K562 (cell line): ENCODE data around the gene NKD1. TPM values are rescaled to one million over a fixed set of nuclear protein-coding genes. Genes with fewer than 3 reads are reported as not detected.

ENCODE experiments used
- ATAC-seq: fragments of 200-7000 bp; cut with Tn5 transposase; 3 replicates; pipeline ENCODE4 v1.9.1; 2020; ENCODE audit warnings: moderate library complexity
- BruUV-seq: library from RNA; stranded (reverse); fragments of 400-500 nt; replicated peaks from 2 replicates; lab custom pipeline; 2021; lab: Mats Ljungman, UMichigan
- CTCF ChIA-PET: fragments of 300-600 bp; formaldehyde crosslinking; extraction: SDS; loops from one replicate; lab custom pipeline; 2021; ENCODE audit warnings: low intra/inter-chr PET ratio; lab: Yijun Ruan, JAX
- POLR2A ChIA-PET: fragments of 300-600, 350-650 bp; sonication (Branson Sonifier 250); formaldehyde crosslinking; extraction: SDS; loops from one replicate; lab custom pipeline; 2021; ENCODE audit warnings: antibody characterized with exemption, inconsistent platforms; lab: Yijun Ruan, JAX
- DNase-seq, 4 experiments: peaks; one replicate each; pipeline versions ENCODE4 v3.0.0 to v3.0.0-alpha.2; 2011 to 2018; ENCODE audit warnings: low spot score in 3 of 4, mixed read lengths in 3 of 4; ENCODE audit errors: extremely low read depth in 1 of 4
- FAIRE-seq: peaks from 2 replicates; lab custom pipeline; 2011; peaks lifted over from hg19 to GRCh38; lab: Jason Lieb, UNC
- H2AFZ ChIP-seq: 2 replicates; pipeline ENCODE4 v1.6.0; 2011; ENCODE audit warnings: low read depth, low read length, control low read depth, inconsistent platforms
- H3K27ac ChIP-seq: fragments of 200-600 bp; 3 replicates; pipeline ENCODE4 v1.8.0; 2011; ENCODE audit warnings: low read depth, mild to moderate bottlenecking, control low read depth, inconsistent platforms, low read length, moderate library complexity, mixed read lengths; ENCODE audit errors: extremely low read depth
- H3K27me3 ChIP-seq, 2 experiments: fragments of 300-600 bp in 1 of 2; 2 replicates in 1 of 2; 3 replicates in 1 of 2; pipeline versions ENCODE4 v1.6.0 to v1.8.0; 2011; ENCODE audit warnings: inconsistent platforms in 2 of 2, low read length in 2 of 2, mild to moderate bottlenecking in 1 of 2, mixed read lengths in 1 of 2, moderate library complexity in 1 of 2; ENCODE audit not compliant: control insufficient read depth in 2 of 2, insufficient read depth in 2 of 2
- H3K36me3 ChIP-seq: fragments of 300-600 bp; 3 replicates; pipeline ENCODE4 v1.8.0; 2011; ENCODE audit warnings: mild to moderate bottlenecking, low read length, inconsistent platforms; ENCODE audit not compliant: control insufficient read depth, insufficient read depth
- H3K4me1 ChIP-seq, 2 experiments: fragments of 200-600 bp in 1 of 2; replicated peaks in 1 of 2; 2 replicates in 1 of 2; 3 replicates in 1 of 2; pipeline versions ENCODE4 v1.5.1 to v1.8.0; 2011; ENCODE audit warnings: inconsistent platforms in 2 of 2, low read length in 2 of 2, mild to moderate bottlenecking in 1 of 2, mixed read lengths in 1 of 2, moderate library complexity in 1 of 2; ENCODE audit not compliant: control insufficient read depth in 2 of 2, insufficient read depth in 2 of 2
- H3K4me2 ChIP-seq: 2 replicates; pipeline ENCODE4 v1.6.1; 2011; ENCODE audit warnings: low read length, control low read depth, inconsistent platforms, mixed read lengths; ENCODE audit not compliant: insufficient read depth
- H3K4me3 ChIP-seq: fragments of 200-600 bp; sonication (generic), shearing (Covaris generic); 2 replicates; pipeline ENCODE4 v1.5.1; 2016; ENCODE audit warnings: control low read depth, inconsistent platforms
- H3K79me2 ChIP-seq: fragments of 200-600 bp; 3 replicates; pipeline ENCODE4 v1.8.0; 2011; ENCODE audit warnings: low read length, inconsistent platforms; ENCODE audit not compliant: control insufficient read depth, insufficient read depth
- H3K9ac ChIP-seq, 2 experiments: 2 replicates each; pipeline versions ENCODE4 v1.6.0 to v1.6.1; 2011; ENCODE audit warnings: low read depth in 2 of 2, low read length in 2 of 2, control low read depth in 1 of 2, inconsistent platforms in 1 of 2, mild to moderate bottlenecking in 1 of 2, mixed read lengths in 1 of 2; ENCODE audit not compliant: insufficient read depth in 1 of 2
- H3K9me1 ChIP-seq: one replicate; pipeline ENCODE4 v1.6.0; 2011; ENCODE audit warnings: inconsistent platforms, mild to moderate bottlenecking, low read length, moderate library complexity; ENCODE audit not compliant: control insufficient read depth, insufficient read depth
- H3K9me3 ChIP-seq: replicated peaks from 2 replicates; pipeline ENCODE4 v1.5.1; 2011; ENCODE audit warnings: low read depth, low read length, inconsistent platforms; ENCODE audit not compliant: control insufficient read depth, insufficient read depth
- H4K20me1 ChIP-seq: replicated peaks from 2 replicates; pipeline ENCODE4 v1.6.1; 2011; ENCODE audit warnings: low read length, inconsistent platforms, mixed read lengths; ENCODE audit not compliant: control insufficient read depth, insufficient read depth
- CHD4 ChIP-seq: fragments of 200-600 bp; sonication (generic); IDR thresholded peaks from 3 replicates; pipeline ENCODE4 v1.6.1; 2012; ENCODE audit warnings: low read depth, mild to moderate bottlenecking, mixed read lengths, low read length, inconsistent platforms; ENCODE audit not compliant: insufficient read depth, insufficient replicate concordance, poor library complexity, severe bottlenecking
- E2F3 ChIP-seq: fragments of 250-450 bp; sonication (Bioruptor Pico); IDR thresholded peaks from 2 replicates; pipeline ENCODE4 v1.4.0; 2020; ENCODE audit warnings: mild to moderate bottlenecking
- GATA2 ChIP-seq: sonication (generic); formaldehyde crosslinking; IDR thresholded peaks from 2 replicates; pipeline ENCODE4 v1.4.0; 2020; ENCODE audit warnings: mild to moderate bottlenecking, missing genetic modification reagents
- GTF2A2 ChIP-seq: IDR thresholded peaks from 2 replicates; pipeline ENCODE4 v1.6.1; 2016; ENCODE audit warnings: mild to moderate bottlenecking, missing genetic modification characterization, missing compliant biosample characterization
- IRF2 ChIP-seq: sonication (generic); formaldehyde crosslinking; IDR thresholded peaks from 2 replicates; pipeline ENCODE4 v1.8.1; 2022; ENCODE audit warnings: mild to moderate bottlenecking, missing genetic modification reagents
- KAT2B ChIP-seq: IDR thresholded peaks from one replicate; pipeline ENCODE4 v1.6.1; 2012; ENCODE audit warnings: low read depth, mild to moderate bottlenecking, control low read depth, inconsistent platforms, low read length, moderate library complexity
- KLF1 ChIP-seq: fragments of 450-650 bp; IDR thresholded peaks from 2 replicates; pipeline ENCODE4 v1.6.1; 2016; ENCODE audit warnings: missing genetic modification characterization, missing compliant biosample characterization
- MXD1 ChIP-seq: fragments of 250-450 bp; sonication (Bioruptor Pico); IDR thresholded peaks from 2 replicates; pipeline ENCODE4 v1.8.0; 2021; ENCODE audit warnings: borderline replicate concordance, mild to moderate bottlenecking, moderate library complexity; ENCODE audit not compliant: poor library complexity, severe bottlenecking
- NFXL1 ChIP-seq: fragments of 450-650 bp; formaldehyde crosslinking; IDR thresholded peaks from 2 replicates; pipeline ENCODE4 v1.4.0; 2021; ENCODE audit warnings: mild to moderate bottlenecking
- NR3C1 ChIP-seq: sonication (generic); formaldehyde crosslinking; IDR thresholded peaks from 2 replicates; pipeline ENCODE4 v1.8.1; 2022; ENCODE audit warnings: missing genetic modification reagents
- RFX5 ChIP-seq: IDR thresholded peaks from 2 replicates; pipeline ENCODE4 v1.6.1; 2011; ENCODE audit warnings: low read depth, mild to moderate bottlenecking, improper control_type of control experiment, low read length
- SMC3 ChIP-seq: conservative IDR thresholded peaks from 2 replicates; pipeline ENCODE4 v1.6.1; 2011; ENCODE audit warnings: low read depth, low read length, improper control_type of control experiment; ENCODE audit not compliant: insufficient read depth
- SUPT5H ChIP-seq: fragments of 450-650 bp; IDR thresholded peaks from 2 replicates; pipeline ENCODE4 v1.6.1; 2016
- TARDBP ChIP-seq: fragments of 450-650 bp; IDR thresholded peaks from 2 replicates; pipeline ENCODE4 v1.6.1; 2016
- TCF7 ChIP-seq: sonication (generic); IDR thresholded peaks from 2 replicates; pipeline ENCODE4 v1.6.1; 2016; ENCODE audit warnings: antibody characterized with exemption, borderline replicate concordance
- TEAD4 ChIP-seq, 2 experiments: sonication (generic) in 1 of 2; formaldehyde crosslinking in 1 of 2; IDR thresholded peaks; 2 replicates each; pipeline versions ENCODE4 v1.6.1 to v1.8.0; 2012 to 2022; ENCODE audit warnings: borderline replicate concordance in 1 of 2, inconsistent platforms in 1 of 2, low read length in 1 of 2, mild to moderate bottlenecking in 1 of 2, missing genetic modification reagents in 1 of 2
- TRIM28 ChIP-seq: fragments of 450-650 bp; IDR thresholded peaks from 2 replicates; pipeline ENCODE4 v1.6.1; 2017
- ZFPM2 ChIP-seq: fragments of 250-450 bp; sonication (Bioruptor Pico); IDR thresholded peaks from 2 replicates; pipeline ENCODE4 v1.5.1; 2022; ENCODE audit warnings: mild to moderate bottlenecking
- ZNF699 ChIP-seq: fragments of 250-450 bp; sonication (Bioruptor Pico); IDR thresholded peaks from 2 replicates; pipeline ENCODE4 v1.8.0; 2021; ENCODE audit warnings: mild to moderate bottlenecking, moderate library complexity; ENCODE audit not compliant: insufficient replicate concordance
- ZNF740 ChIP-seq, 3 experiments: fragments of 200-800 bp in 1 of 3; sonication (Bioruptor generic) in 1 of 3; sonication (generic) in 1 of 3; formaldehyde crosslinking in 1 of 3; IDR thresholded peaks; 2 replicates each; pipeline versions ENCODE4 v1.6.1 to v1.8.0; 2016 to 2022; ENCODE audit warnings: mild to moderate bottlenecking in 2 of 3, missing compliant biosample characterization in 2 of 3, missing genetic modification characterization in 2 of 3, missing genetic modification reagents in 1 of 3
- WGBS: fragments of 100-300 bp; shearing (Covaris generic); methylation state at CpG from one replicate; pipeline ENCODE4 v1.1.6; 2016; ENCODE audit warnings: low coverage, mixed read lengths; ENCODE audit not compliant: insufficient coverage; ENCODE audit errors: missing lambda C conversion rate; 5-methylcytosine and 5-hydroxymethylcytosine counted together
- in situ Hi-C: fragments of 300-500 bp; cut with MboI; formaldehyde crosslinking; loops from 4 replicates; pipeline ENCODE4 v1.15.0; 2018; ENCODE audit warnings: inconsistent platforms, mixed read lengths
- intact Hi-C: fragments of 100-400 bp; cut with micrococcal nuclease; formaldehyde crosslinking; loops from 2 replicates; pipeline ENCODE4 v1.14.2; 2022
- polyA plus RNA-seq, 8 experiments: library from polyadenylated mRNA; depleted of rRNA in 4 of 8; stranded (reverse) in 5 of 8; unstranded in 3 of 8; fragments of >200 nt; fragmentation: Nextera tagmentation in 2 of 8; fragmentation: Illumina TruSeq in 1 of 8; extraction: Ambion mirVana in 2 of 8; extraction: Trizol in 1 of 8; gene quantifications; 2 replicates each; pipeline versions ENCODE4 v1.2.1 to v1.2.3, GENCODE V29; 2011 to 2014; ENCODE audit warnings: inconsistent platforms in 1 of 8, missing spikeins in 1 of 8
- total RNA-seq, 7 experiments: library from RNA; depleted of rRNA in 6 of 7; stranded (reverse); fragments of >200 nt in 6 of 7; fragmentation: Illumina TruSeq in 2 of 7; extraction: Trizol in 2 of 7; gene quantifications; 2 replicates each; pipeline versions ENCODE4 v1.2.1 to v1.2.3, GENCODE V29; 2011 to 2021; ENCODE audit warnings: low replicate concordance in 1 of 7

Gene NKD1
- total and polyA plus RNA-seq, 9 of the 15 experiments (the other 6 are each of a cell fraction or from before 2014, with no cell fraction given), result under 0.01 to 0.24 (median 0.04) TPM; not detected in 2

GRCh38 chr16:50694206-50694605 lies 146.0 kb downstream of the NKD1 start (continued):
- no peak for TF ChIP-seq ZNF740 (CRISPR knock-in tag; IDR thresholded peaks at IDR 0.05)
- TF ChIP-seq ZNF740 (tag; IDR thresholded peaks at IDR 0.05), result no peak
- no peak for TF ChIP-seq TCF7
- TF ChIP-seq CHD4, result no peak
- no peak for TF ChIP-seq KAT2B
- TF ChIP-seq TEAD4 (IDR thresholded peaks at IDR 0.05; ENCODE audit: low read length), result no peak
- no peak for TF ChIP-seq TEAD4 (CRISPR knock-in tag; IDR thresholded peaks at IDR 0.05; ENCODE audit: borderline replicate concordance)
- no peak for TF ChIP-seq TARDBP

GRCh38 chr16:50695017-50696000 lies 147.1 kb downstream of the NKD1 start:
- H3K9me1 ChIP-seq, result no peaks in the 10 kb centered on the region
- intact Hi-C loops (no loop called here), in situ Hi-C loops (no loop called here)
- no peak overlapping the region for H3K27ac ChIP-seq
- peaks cover 9 to 15% of the 10 kb centered on the region in 2 experiments; a peak in 4 of 5 replicates for H3K4me1 ChIP-seq
- no peak overlapping the region for H3K4me2 ChIP-seq
- WGBS, result 5% methylated on average over 9 of the region's 9 CpGs
- H2AFZ ChIP-seq, result no peak overlapping the region
- no peaks in the 10 kb centered on the region for H3K36me3 ChIP-seq
- no peaks in the 10 kb centered on the region for H3K9me3 ChIP-seq
- H4K20me1 ChIP-seq, result no peaks in the 10 kb centered on the region; the same call in 1 of the 2 replicates
- H3K27me3 ChIP-seq, result peaks cover 0 to 33% of the 10 kb centered on the region in 2 experiments; a peak in 3 of 5 replicates
- POLR2A ChIA-PET, result no interaction called here
- no peak overlapping the region for H3K9ac ChIP-seq
- BruUV-seq, result no TSS peak
- H3K79me2 ChIP-seq, result no peaks in the 10 kb centered on the region
- CTCF ChIA-PET, result interaction anchor here (0.6 kb wide), 1 partner anchor 111 kb away, joined by 3 read pairs; no protein-coding TSS in a partner anchor
- H3K4me3 ChIP-seq, result no peak overlapping the region
- ATAC-seq (no peak), DNase-seq (no peak), FAIRE-seq (no peak)
- no peak for TF ChIP-seq ZNF699 (CRISPR knock-in tag)
- no peak for TF ChIP-seq TRIM28
- no peak for TF ChIP-seq GATA2 (CRISPR knock-in tag)
- no peak for TF ChIP-seq RFX5
- TF ChIP-seq SUPT5H, result no peak
- no peak for TF ChIP-seq SMC3
- no peak for TF ChIP-seq MXD1 (CRISPR knock-in tag)
- no peak for TF ChIP-seq KLF1 (tag)
- no peak for TF ChIP-seq NFXL1
- TF ChIP-seq GTF2A2 (tag), result no peak
- no peak for TF ChIP-seq NR3C1 (CRISPR knock-in tag)
- no peak for TF ChIP-seq IRF2
- no peak for TF ChIP-seq E2F3 (CRISPR knock-in tag)
- TF ChIP-seq ZFPM2 (CRISPR knock-in tag), result no peak
